GM20431 (cell line): Measurements from ENCODE around the gene CEP164.

Experiments
- in situ Hi-C: fragments of 300-500 bp; cut with MseI, MboI; formaldehyde crosslinking; loops from one replicate; pipeline ENCODE4 v1.15.0; 2020; ENCODE audit warnings: low sequenced_read_pairs; ENCODE audit not compliant: unreplicated experiment

CEP164 gene

GRCh38 chr11:117417342-117417741, 89.7 kb downstream of the CEP164 start:
- in situ Hi-C loops, result no loop called here

GRCh38 chr11:117417856-117418255, 90.2 kb downstream of the CEP164 start:
- in situ Hi-C loops, result no loop called here

- in situ Hi-C loops, result no loop called here
Measured at GRCh38 chr11:117418737-117419481, 91.3 kb downstream of the CEP164 start.

GRCh38 chr11:117419482-117420142, 92.0 kb downstream of the CEP164 start:
- in situ Hi-C loops, result no loop called here

GRCh38 chr11:117420143-117420485, 92.5 kb downstream of the CEP164 start:
- in situ Hi-C loops, result no loop called here

GRCh38 chr11:117420598-117420997, 92.9 kb downstream of the CEP164 start:
- in situ Hi-C loops, result no loop called here

- in situ Hi-C loops, result no loop called here
Measured at GRCh38 chr11:117421041-117421440, 93.4 kb downstream of the CEP164 start.

GRCh38 chr11:117421476-117421875, 93.8 kb downstream of the CEP164 start:
- in situ Hi-C loops, result no loop called here

- in situ Hi-C loops, result no loop called here
Measured at GRCh38 chr11:117423046-117423575, 95.5 kb downstream of the CEP164 start.

- in situ Hi-C loops, result no loop called here
Measured at GRCh38 chr11:117424781-117425180, 97.1 kb downstream of the CEP164 start.

GRCh38 chr11:117425679-117426296, 98.1 kb downstream of the CEP164 start:
- in situ Hi-C loops, result no loop called here

GRCh38 chr11:117426297-117426685, 98.6 kb downstream of the CEP164 start:
- in situ Hi-C loops, result no loop called here

- in situ Hi-C loops, result no loop called here
Measured at GRCh38 chr11:117426941-117427340, 99.3 kb downstream of the CEP164 start.

- in situ Hi-C loops, result no loop called here
Measured at GRCh38 chr11:117427356-117427874, 99.8 kb downstream of the CEP164 start.

GRCh38 chr11:117428186-117428855, 100.7 kb downstream of the CEP164 start:
- in situ Hi-C loops, result no loop called here

- in situ Hi-C loops, result no loop called here
Measured at GRCh38 chr11:117428856-117429229, 101.2 kb downstream of the CEP164 start.

GRCh38 chr11:117430293-117430955, 102.8 kb downstream of the CEP164 start:
- in situ Hi-C loops, result no loop called here

- in situ Hi-C loops, result no loop called here
Measured at GRCh38 chr11:117431436-117431835, 103.8 kb downstream of the CEP164 start.

GRCh38 chr11:117433717-117434116, 106.1 kb downstream of the CEP164 start:
- in situ Hi-C loops, result no loop called here

- in situ Hi-C loops, result no loop called here
Measured at GRCh38 chr11:117434481-117434880, 106.8 kb downstream of the CEP164 start.
